Osteoblast (primary cell): Measurements from ENCODE around the gene BCKDHA. TPM values are rescaled to one million over a fixed set of nuclear protein-coding genes. Genes with fewer than 3 reads are reported as not detected.
A peak's percentile ranks its signal among the peaks of the same experiment; 100 is the strongest.

Source experiments
- DNase-seq: peaks from one replicate; pipeline ENCODE4 v3.0.0; 2011; ENCODE audit warnings: low spot score, mixed read lengths; ENCODE audit not compliant: insufficient read length; ENCODE audit errors: missing footprints
- H2AFZ ChIP-seq: 2 replicates; pipeline ENCODE4 v1.6.0; 2011; ENCODE audit warnings: mild to moderate bottlenecking, low read length
- H3K27ac ChIP-seq: 2 replicates; pipeline ENCODE4 v1.5.1; 2011; ENCODE audit warnings: mild to moderate bottlenecking, low read depth, low read length, moderate library complexity
- H3K27me3 ChIP-seq: 2 replicates; pipeline ENCODE4 v1.6.0; 2012; ENCODE audit warnings: mild to moderate bottlenecking, control low read depth, inconsistent platforms, low read length, moderate library complexity; ENCODE audit not compliant: insufficient read depth
- H3K36me3 ChIP-seq: 2 replicates; pipeline ENCODE4 v1.5.1; 2011; ENCODE audit warnings: mild to moderate bottlenecking, low read length, control low read depth, moderate library complexity; ENCODE audit not compliant: insufficient read depth
- H3K4me1 ChIP-seq: 2 replicates; pipeline ENCODE4 v1.5.1; 2011; ENCODE audit warnings: mild to moderate bottlenecking, low read length, control low read depth, moderate library complexity; ENCODE audit not compliant: insufficient read depth
- H3K4me2 ChIP-seq: 2 replicates; pipeline ENCODE4 v1.6.0; 2011; ENCODE audit warnings: mild to moderate bottlenecking, low read length; ENCODE audit not compliant: insufficient read depth
- H3K4me3 ChIP-seq: fragments of 200-600 bp; sonication (generic); 3 replicates; pipeline ENCODE4 v1.5.1; 2012; ENCODE audit warnings: mild to moderate bottlenecking, low read length, inconsistent platforms; ENCODE audit not compliant: insufficient read depth
- H3K79me2 ChIP-seq: 2 replicates; pipeline ENCODE4 v1.6.0; 2012; ENCODE audit warnings: mild to moderate bottlenecking, low read length, control low read depth, inconsistent platforms; ENCODE audit not compliant: insufficient read depth
- H3K9me3 ChIP-seq: 2 replicates; pipeline ENCODE4 v1.5.1; 2011; ENCODE audit warnings: low read depth, low read length, control low read depth
- H4K20me1 ChIP-seq: 2 replicates; pipeline ENCODE4 v1.6.0; 2012; ENCODE audit warnings: mild to moderate bottlenecking, low read length, control low read depth; ENCODE audit not compliant: insufficient read depth
- CTCF ChIP-seq: IDR thresholded peaks from 2 replicates; pipeline ENCODE4 v1.5.1; 2011; ENCODE audit warnings: mild to moderate bottlenecking, low read depth, low read length, moderate library complexity; ENCODE audit errors: extremely low read depth
- total RNA-seq: library from RNA; depleted of rRNA; stranded (reverse); fragments of >200 nt; gene quantifications from 2 replicates; pipeline ENCODE4 v1.2.3, GENCODE V29; 2012

Gene BCKDHA
- total RNA-seq, 1 donor: 37.3 TPM

GRCh38 chr19:41414461-41414860 lies 16.8 kb downstream of the BCKDHA start:
- TF ChIP-seq CTCF: no peak
- Histone ChIP-seq H3K27me3 (no peaks in the 10 kb centered on the region), H3K79me2 (no peaks in the 10 kb centered on the region), H3K4me3 (no peak overlapping the region), H3K4me2 (no peak overlapping the region), H3K27ac (no peak overlapping the region), H4K20me1 (no peaks in the 10 kb centered on the region), H3K4me1 (peaks cover 5% of the 10 kb centered on the region), H3K36me3 (peaks cover 16% of the 10 kb centered on the region), H3K9me3 (no peaks in the 10 kb centered on the region), H2AFZ (no peak overlapping the region)
- peak; percentile 47 for DNase-seq

GRCh38 chr19:41415154-41415571 lies 17.5 kb downstream of the BCKDHA start:
- DNase-seq: peak; percentile 66
- Histone ChIP-seq H3K36me3 (peaks cover 21% of the 10 kb centered on the region), H4K20me1 (no peaks in the 10 kb centered on the region)

DNA sequence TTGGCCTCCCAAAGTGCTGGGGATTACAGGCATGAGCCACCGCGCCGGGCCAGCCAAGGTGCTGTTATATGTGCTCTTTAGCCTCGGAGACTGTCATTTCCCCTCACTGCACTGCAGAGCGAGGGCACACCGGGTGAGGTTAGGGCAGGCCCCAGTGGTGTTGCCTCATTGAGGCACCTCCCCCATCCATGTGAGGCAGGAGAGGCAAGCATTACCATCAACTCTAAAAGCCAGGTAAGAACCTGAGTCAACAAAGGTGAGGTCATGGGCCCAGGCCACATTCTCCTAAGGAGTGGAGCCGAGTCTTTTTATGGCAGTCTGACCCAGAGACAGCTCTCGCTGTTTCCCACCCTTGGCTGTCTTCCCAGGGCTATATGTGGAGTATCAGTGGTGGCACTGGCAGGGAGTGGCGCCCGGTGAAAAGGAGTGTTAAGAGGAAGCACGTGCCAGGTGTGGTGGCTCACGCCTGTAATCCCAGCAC lies 18.6 kb downstream of the BCKDHA start:
- peak; percentile 69 for DNase-seq
- Histone ChIP-seq H3K4me3 (no peak overlapping the region), H3K4me2 (no peak overlapping the region), H3K27me3 (no peaks in the 10 kb centered on the region), H3K9me3 (no peaks in the 10 kb centered on the region), H4K20me1 (no peaks in the 10 kb centered on the region), H3K79me2 (no peaks in the 10 kb centered on the region), H3K4me1 (peaks cover 2% of the 10 kb centered on the region), H2AFZ (no peak overlapping the region), H3K36me3 (peaks cover 24% of the 10 kb centered on the region), H3K27ac (no peak overlapping the region)
- TF ChIP-seq CTCF: no peak

More at GRCh38 chr19:41415154-41415571, 17.5 kb downstream of the BCKDHA start:
- Histone ChIP-seq H2AFZ (no peak overlapping the region), H3K4me1 (peaks cover 2% of the 10 kb centered on the region), H3K27me3 (no peaks in the 10 kb centered on the region), H3K27ac (no peak overlapping the region), H3K79me2 (no peaks in the 10 kb centered on the region), H3K4me3 (no peak overlapping the region), H3K9me3 (no peaks in the 10 kb centered on the region), H3K4me2 (no peak overlapping the region)
- TF ChIP-seq CTCF: no peak

DNA sequence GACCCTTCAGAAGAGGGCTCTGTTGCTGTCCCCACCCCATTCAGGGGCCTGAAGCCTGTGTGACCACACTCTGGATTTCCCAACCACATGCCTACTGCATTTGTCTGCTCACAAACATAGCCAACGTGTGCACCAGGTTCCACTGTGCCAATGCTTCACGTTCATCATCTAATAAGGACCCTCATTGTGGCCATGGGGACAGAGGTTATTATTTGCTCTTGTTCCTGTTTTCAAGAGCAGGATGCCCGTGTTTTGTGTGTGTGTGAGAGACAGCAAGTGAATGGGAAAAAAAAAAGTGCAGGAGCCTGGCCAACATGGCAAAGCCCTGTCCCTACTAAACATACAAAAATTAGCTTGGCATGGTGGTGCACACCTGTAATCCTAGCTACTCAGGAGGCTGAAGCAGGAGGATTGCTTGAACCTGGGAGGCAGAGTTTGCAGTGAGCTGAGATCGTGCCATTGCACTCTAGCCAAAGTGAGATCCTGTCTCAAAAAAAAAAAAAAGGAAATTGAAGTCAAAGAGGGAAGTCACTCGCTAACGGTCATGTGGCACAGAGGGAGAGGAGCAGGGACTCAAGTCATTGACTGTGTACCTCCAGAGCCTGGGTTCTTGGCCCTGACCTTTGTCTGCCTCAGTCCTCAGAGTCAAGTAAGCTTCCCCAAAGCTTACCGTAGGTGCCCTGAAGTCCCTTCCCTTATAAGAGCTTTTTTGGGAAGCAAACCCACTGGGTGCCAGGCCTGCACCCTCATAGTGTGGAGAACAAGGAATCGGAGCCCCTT lies 22.7 kb downstream of the BCKDHA start:
- Histone ChIP-seq H3K9me3 (no peaks in the 10 kb centered on the region), H3K36me3 (peaks cover 36% of the 10 kb centered on the region)
- no peak for TF ChIP-seq CTCF

More for the DNA sequence above, 22.7 kb downstream of the BCKDHA start:
- H3K4me2 ChIP-seq: no peak overlapping the region
- H3K27ac ChIP-seq: no peak overlapping the region
- H2AFZ ChIP-seq: no peak overlapping the region
- no peaks in the 10 kb centered on the region for H3K79me2 ChIP-seq
- H3K27me3 ChIP-seq: no peaks in the 10 kb centered on the region
- DNase-seq: peak; percentile 53
- no peaks in the 10 kb centered on the region for H3K4me1 ChIP-seq
- no peak overlapping the region for H3K4me3 ChIP-seq
- H4K20me1 ChIP-seq: no peaks in the 10 kb centered on the region
